ENCODE results near the gene SPOCK2. TPM values are rescaled to one million over a fixed set of nuclear protein-coding genes. Genes with fewer than 3 reads are reported as not detected.

Gene SPOCK2
- total and polyA plus RNA-seq, 2 of the 4 experiments (the other 2 are of a cell fraction) = 0.02 TPM; not detected in 1

- no peak overlapping the region for H3K27ac ChIP-seq (ENCODE audit: insufficient read depth, low read length)
- H4K91ac ChIP-seq (ENCODE audit: insufficient read depth, low read depth, low read length) = no peak overlapping the region
- H2AFZ ChIP-seq (replicated peaks; ENCODE audit: low read length, poor library complexity) = no peak overlapping the region
- no peak overlapping the region for H3K14ac ChIP-seq (replicated peaks; ENCODE audit: low read depth, low read length)
- H2BK15ac ChIP-seq (ENCODE audit: low read depth, low read length) = no peak overlapping the region
- no peak overlapping the region for H2BK20ac ChIP-seq (ENCODE audit: low read depth, low read length)
- in situ Hi-C loops (cut with MboI; ENCODE audit: low sequenced_read_pairs) = no loop called here
- dilution Hi-C loops (cut with HindIII; ENCODE audit: low sequenced_read_pairs, unreplicated experiment) = no loop called here
- no peak overlapping the region for H4K8ac ChIP-seq (ENCODE audit: low read depth in 2 of 2, low read length in 2 of 2)
- no peak overlapping the region for H3K9ac ChIP-seq (ENCODE audit: low read depth, low read length)
- no peak overlapping the region for H2BK120ac ChIP-seq (ENCODE audit: low read depth, low read length)
- no peak for TF ChIP-seq SMC3 (IDR thresholded peaks at IDR 0.05; ENCODE audit: low read depth, low read length)
- no peak for TF ChIP-seq MAZ (IDR thresholded peaks at IDR 0.05; ENCODE audit: borderline replicate concordance, low read depth, low read length)
- TF ChIP-seq CTCF (conservative IDR thresholded peaks at IDR 0.05; ENCODE audit: low read depth, low read length) = no peak
- TF ChIP-seq CEBPB (IDR thresholded peaks at IDR 0.05; ENCODE audit: low read depth, low read length) = no peak
- no peak for TF ChIP-seq RCOR1 (IDR thresholded peaks at IDR 0.05; ENCODE audit: insufficient replicate concordance, low read length)
- no peak for TF ChIP-seq CHD1 (IDR thresholded peaks at IDR 0.05; ENCODE audit: low read depth, low read length)
- no peak for TF ChIP-seq ELK1 (IDR thresholded peaks at IDR 0.05; ENCODE audit: borderline replicate concordance, low read depth, low read length)
- TF ChIP-seq MAFK (IDR thresholded peaks at IDR 0.05; ENCODE audit: low read depth, low read length) = no peak
- no peak for TF ChIP-seq RAD21 (IDR thresholded peaks at IDR 0.05; ENCODE audit: low read length)
- TF ChIP-seq POLR2A (IDR thresholded peaks at IDR 0.05; ENCODE audit: low read depth, low read length) = no peak
- no peak for TF ChIP-seq USF2 (IDR thresholded peaks at IDR 0.05; ENCODE audit: low read depth, low read length)
- no peak for TF ChIP-seq FOS (IDR thresholded peaks at IDR 0.05; ENCODE audit: low read depth, low read length)
- no peak for TF ChIP-seq RFX5 (IDR thresholded peaks at IDR 0.05; ENCODE audit: low read depth, low read length)
- no peak for TF ChIP-seq NFE2L2 (IDR thresholded peaks at IDR 0.05; ENCODE audit: low read depth, low read length)
- TF ChIP-seq MXI1 (IDR thresholded peaks at IDR 0.05; ENCODE audit: borderline replicate concordance, low read depth, low read length) = no peak
- H3K79me1 ChIP-seq (ENCODE audit: low read depth in 1 of 2, low read length in 2 of 2) = no peaks in the 10 kb centered on the region
- no peak overlapping the region for H3K4ac ChIP-seq (ENCODE audit: low read depth, low read length)
- H3K4me1 ChIP-seq (ENCODE audit: control insufficient read depth, insufficient read depth, low read length) = peaks cover 3% of the 10 kb centered on the region
- no TSS peak for BruUV-seq (replicated peaks)
- DNase-seq (no peak), ATAC-seq (ENCODE audit: low read depth) (no peak)
- no peak overlapping the region for H2AK5ac ChIP-seq (ENCODE audit: low read depth, low read length)
- CTCF ChIA-PET = no interaction called here
- POLR2A ChIA-PET (ENCODE audit: unreplicated experiment) = no interaction called here
- H2BK5ac ChIP-seq (ENCODE audit: low read depth, low read length, poor library complexity, severe bottlenecking) = no peak overlapping the region
- no peak overlapping the region for H3K4me2 ChIP-seq (ENCODE audit: low read depth, low read length)
- intact Hi-C loops (cut with micrococcal nuclease) = no loop called here
- WGBS, 2 experiments (ENCODE audit: extremely low coverage in 2 of 2, insufficient read length in 1 of 2) = 77% methylated on average over 7 of the region's 12 CpGs; no CpG with 5 or more reads in 1 of the 2 experiments
- H4K20me1 ChIP-seq (ENCODE audit: insufficient read depth, low read length) = no peaks in the 10 kb centered on the region
- H3K56ac ChIP-seq (ENCODE audit: extremely low read depth, insufficient read depth, low read length) = no peak overlapping the region
- H3K9me3 ChIP-seq (ENCODE audit: control insufficient read depth, insufficient read depth, low read length) = no peaks in the 10 kb centered on the region
- H3K36me3 ChIP-seq (ENCODE audit: control insufficient read depth, insufficient read depth, low read length) = no peaks in the 10 kb centered on the region
- no peak overlapping the region for H3K4me3 ChIP-seq (ENCODE audit: insufficient read depth, low read depth, low read length)
- no peak overlapping the region for H3K18ac ChIP-seq (ENCODE audit: low read depth, low read length)
- H2AK9ac ChIP-seq (replicated peaks; ENCODE audit: low read depth, low read length, poor library complexity) = no peak overlapping the region
- no peaks in the 10 kb centered on the region for H3K9me1 ChIP-seq (ENCODE audit: insufficient read depth, low read length)
- no peak overlapping the region for H3K23ac ChIP-seq (ENCODE audit: low read depth, low read length)
- H3K27me3 ChIP-seq (ENCODE audit: control insufficient read depth, insufficient read depth, low read length) = peaks cover 31% of the 10 kb centered on the region
- H4K5ac ChIP-seq (ENCODE audit: low read depth, low read length) = no peak overlapping the region
Observed at GRCh38 chr10:72034040-72034499, 54.3 kb downstream of the SPOCK2 start.
